Measurements from ENCODE around the gene CUX1.

CUX1 gene

GRCh38 chr7:101853684-101854083 is 36.3 kb downstream of the CUX1 start:
- TF ChIP-seq, protein P1, sequence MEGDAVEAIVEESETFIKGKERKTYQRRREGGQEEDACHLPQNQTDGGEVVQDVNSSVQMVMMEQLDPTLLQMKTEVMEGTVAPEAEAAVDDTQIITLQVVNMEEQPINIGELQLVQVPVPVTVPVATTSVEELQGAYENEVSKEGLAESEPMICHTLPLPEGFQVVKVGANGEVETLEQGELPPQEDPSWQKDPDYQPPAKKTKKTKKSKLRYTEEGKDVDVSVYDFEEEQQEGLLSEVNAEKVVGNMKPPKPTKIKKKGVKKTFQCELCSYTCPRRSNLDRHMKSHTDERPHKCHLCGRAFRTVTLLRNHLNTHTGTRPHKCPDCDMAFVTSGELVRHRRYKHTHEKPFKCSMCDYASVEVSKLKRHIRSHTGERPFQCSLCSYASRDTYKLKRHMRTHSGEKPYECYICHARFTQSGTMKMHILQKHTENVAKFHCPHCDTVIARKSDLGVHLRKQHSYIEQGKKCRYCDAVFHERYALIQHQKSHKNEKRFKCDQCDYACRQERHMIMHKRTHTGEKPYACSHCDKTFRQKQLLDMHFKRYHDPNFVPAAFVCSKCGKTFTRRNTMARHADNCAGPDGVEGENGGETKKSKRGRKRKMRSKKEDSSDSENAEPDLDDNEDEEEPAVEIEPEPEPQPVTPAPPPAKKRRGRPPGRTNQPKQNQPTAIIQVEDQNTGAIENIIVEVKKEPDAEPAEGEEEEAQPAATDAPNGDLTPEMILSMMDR (conservative IDR thresholded peaks at IDR 0.05; ENCODE audit: low read depth, low read length) = no peak
- DNase-seq (ENCODE audit: low read depth) = no peak
- no peak overlapping the region for H3K4me3 ChIP-seq (ENCODE audit: low read depth, low read length)

- DNase-seq (ENCODE audit: low read depth) = no peak
- no peak overlapping the region for H3K4me3 ChIP-seq (ENCODE audit: low read depth, low read length)
These were observed 36.8 kb downstream of the CUX1 start for GRCh38 chr7:101854084-101854865.

DNA sequence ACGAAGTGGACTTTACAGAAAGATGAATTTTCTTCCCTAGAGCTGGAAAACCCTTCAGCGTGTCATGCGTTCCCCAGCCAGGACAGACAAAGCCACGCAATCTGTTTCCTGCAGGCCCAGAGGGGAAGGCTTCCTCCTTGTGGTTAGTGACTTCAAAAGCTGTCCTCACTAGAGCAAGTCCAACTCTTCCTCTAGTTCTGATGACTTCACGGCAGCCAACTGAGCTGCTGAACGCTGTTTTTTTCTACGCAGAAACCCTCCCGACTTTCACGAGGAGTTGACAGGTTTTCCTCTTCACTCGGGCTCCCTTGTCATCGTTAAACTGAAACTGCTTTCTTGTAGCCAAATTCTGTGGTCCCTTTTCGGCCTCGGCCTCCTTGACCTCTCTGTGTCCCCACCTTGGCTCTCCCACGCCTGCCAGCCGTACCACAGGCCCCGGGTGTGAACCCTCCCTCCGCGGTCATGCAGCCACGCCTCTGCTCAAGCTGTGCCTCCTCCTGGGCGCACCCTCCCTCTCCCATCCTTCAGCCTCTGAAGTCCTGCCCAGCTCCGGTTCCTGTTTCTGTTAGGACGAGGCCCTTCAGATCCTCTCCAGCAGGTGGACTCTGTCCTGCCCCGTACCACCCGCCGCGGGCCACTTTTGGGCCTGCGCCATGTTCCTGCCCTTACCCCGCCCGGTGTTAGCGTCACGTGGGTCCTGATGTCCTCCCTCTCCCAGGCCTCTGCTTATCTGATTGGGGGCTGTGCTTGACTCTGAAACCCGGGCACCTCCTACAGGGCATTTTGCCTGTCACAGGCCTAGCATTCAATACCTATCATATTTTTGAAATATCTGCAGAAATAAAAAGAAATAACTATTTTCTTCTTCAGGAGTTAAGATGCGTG is 39.3 kb downstream of the CUX1 start:
- TF ChIP-seq, protein P1 (conservative IDR thresholded peaks at IDR 0.05; ENCODE audit: low read depth, low read length) = peak; percentile 40
- DNase-seq (ENCODE audit: low read depth) = peak; percentile 77
- peak overlapping the region; percentile 49 for H3K4me3 ChIP-seq (ENCODE audit: low read depth, low read length)

More at GRCh38 chr7:101854084-101854865, 36.8 kb downstream of the CUX1 start:
- TF ChIP-seq, protein P1 (conservative IDR thresholded peaks at IDR 0.05; ENCODE audit: low read depth, low read length) = no peak

GRCh38 chr7:101857358-101857811 is 40.0 kb downstream of the CUX1 start:
- H3K4me3 ChIP-seq (ENCODE audit: low read depth, low read length) = no peak overlapping the region
- TF ChIP-seq, protein P1 (conservative IDR thresholded peaks at IDR 0.05; ENCODE audit: low read depth, low read length) = no peak
- DNase-seq (ENCODE audit: low read depth) = no peak

- H3K4me3 ChIP-seq (ENCODE audit: low read depth, low read length) = no peak overlapping the region
- DNase-seq (ENCODE audit: low read depth) = no peak
- TF ChIP-seq, protein P1 (conservative IDR thresholded peaks at IDR 0.05; ENCODE audit: low read depth, low read length) = no peak
These were observed 41.3 kb downstream of the CUX1 start for GRCh38 chr7:101858437-101859385.

GRCh38 chr7:101859411-101860106 is 42.1 kb downstream of the CUX1 start:
- no peak overlapping the region for H3K4me3 ChIP-seq (ENCODE audit: low read depth, low read length)
- DNase-seq (ENCODE audit: low read depth) = peak; percentile 56
- TF ChIP-seq, protein P1 (conservative IDR thresholded peaks at IDR 0.05; ENCODE audit: low read depth, low read length) = no peak
